PC-9 (cell line): Measurements from ENCODE around the gene PLPP6. TPM values are rescaled to one million over a fixed set of nuclear protein-coding genes. Genes with fewer than 3 reads are reported as not detected.

ENCODE experiments used
- BruUV-seq: library from RNA; stranded (reverse); fragments of 400-500 nt; replicated peaks from 2 replicates; lab custom pipeline; 2021; lab: Mats Ljungman, UMichigan
- CTCF ChIA-PET: fragments of 300-600 bp; sonication (Branson Sonifier 250); formaldehyde crosslinking; loops from one replicate; lab custom pipeline; 2022; ENCODE audit warnings: antibody characterized with exemption; lab: Charles Lee
- POLR2A ChIA-PET: fragments of 300-600 bp; sonication (Branson Sonifier 250); formaldehyde crosslinking; loops from one replicate; lab custom pipeline; 2022; ENCODE audit warnings: antibody characterized with exemption; ENCODE audit not compliant: unreplicated experiment; lab: Charles Lee
- DNase-seq, 2 experiments: peaks; one replicate each; pipeline versions ENCODE4 v3.0.0 to v3.0.0-alpha.2; 2015 to 2022; ENCODE audit warnings: mixed read lengths in 1 of 2
- H2AFZ ChIP-seq: fragments of 200-600 bp; sonication (generic); 2 replicates; pipeline ENCODE4 v1.8.1; 2017; ENCODE audit warnings: antibody characterized with exemption
- H3F3A ChIP-seq: fragments of 200-600 bp; sonication (generic); 2 replicates; pipeline ENCODE4 v1.8.1; 2017; ENCODE audit warnings: antibody characterized with exemption, mild to moderate bottlenecking, low read depth; ENCODE audit not compliant: insufficient read depth
- H3K27ac ChIP-seq: fragments of 200-600 bp; sonication (generic); 2 replicates; pipeline ENCODE4 v1.6.1; 2016; ENCODE audit warnings: mixed run types
- H3K27me3 ChIP-seq: fragments of 200-600 bp; sonication (generic); 2 replicates; pipeline ENCODE4 v1.6.1; 2016; ENCODE audit warnings: low read depth, mixed run types; ENCODE audit not compliant: insufficient read depth
- H3K36me3 ChIP-seq: fragments of 200-600 bp; sonication (generic); 2 replicates; pipeline ENCODE4 v1.6.1; 2016; ENCODE audit warnings: low read depth, mixed run types
- H3K4me1 ChIP-seq: fragments of 200-600 bp; sonication (generic); replicated peaks from 2 replicates; pipeline ENCODE4 v1.6.1; 2016; ENCODE audit warnings: mixed run types; ENCODE audit not compliant: insufficient read depth
- H3K4me2 ChIP-seq: fragments of 200-600 bp; sonication (generic); 2 replicates; pipeline ENCODE4 v1.6.1; 2017; ENCODE audit warnings: mixed run types
- H3K4me3 ChIP-seq: fragments of 200-600 bp; sonication (generic); 2 replicates; pipeline ENCODE4 v1.6.1; 2016; ENCODE audit warnings: mixed run types
- H3K79me2 ChIP-seq: fragments of 200-600 bp; sonication (generic); 2 replicates; pipeline ENCODE4 v1.6.1; 2017; ENCODE audit warnings: low read depth, mixed run types
- H3K9me2 ChIP-seq: fragments of 200-600 bp; sonication (generic); 2 replicates; pipeline ENCODE4 v1.8.1; 2017; ENCODE audit warnings: mild to moderate bottlenecking; ENCODE audit not compliant: insufficient read depth
- H3K9me3 ChIP-seq: fragments of 200-600 bp; sonication (generic); 2 replicates; pipeline ENCODE4 v1.8.1; 2016; ENCODE audit warnings: low read depth; ENCODE audit not compliant: insufficient read depth
- H4K20me1 ChIP-seq: fragments of 200-600 bp; sonication (generic); 2 replicates; pipeline ENCODE4 v1.8.1; 2017; ENCODE audit not compliant: insufficient read depth
- EZH2 ChIP-seq: fragments of 200-600 bp; sonication (generic); IDR thresholded peaks from 2 replicates; pipeline ENCODE4 v1.8.0; 2017; ENCODE audit warnings: antibody characterized with exemption, low read depth
- intact Hi-C: fragments of 100-400 bp; cut with micrococcal nuclease; formaldehyde crosslinking; loops from one replicate; pipeline ENCODE4 v1.10.0; 2022; ENCODE audit not compliant: unreplicated experiment
- total RNA-seq: library from RNA; stranded (reverse); gene quantifications from 2 replicates; pipeline ENCODE4 v1.2.3, GENCODE V29; 2021
- TF ChIP-seq, protein P1 (sequence below): fragments of 200-600 bp; sonication (generic); conservative IDR thresholded peaks from 2 replicates; pipeline ENCODE4 v1.6.1; 2017; ENCODE audit warnings: mixed run types, antibody characterized with exemption, mild to moderate bottlenecking, moderate library complexity

Gene PLPP6
- total RNA-seq, 1 experiment from 2014 or later, result 5.9 TPM

DNA sequence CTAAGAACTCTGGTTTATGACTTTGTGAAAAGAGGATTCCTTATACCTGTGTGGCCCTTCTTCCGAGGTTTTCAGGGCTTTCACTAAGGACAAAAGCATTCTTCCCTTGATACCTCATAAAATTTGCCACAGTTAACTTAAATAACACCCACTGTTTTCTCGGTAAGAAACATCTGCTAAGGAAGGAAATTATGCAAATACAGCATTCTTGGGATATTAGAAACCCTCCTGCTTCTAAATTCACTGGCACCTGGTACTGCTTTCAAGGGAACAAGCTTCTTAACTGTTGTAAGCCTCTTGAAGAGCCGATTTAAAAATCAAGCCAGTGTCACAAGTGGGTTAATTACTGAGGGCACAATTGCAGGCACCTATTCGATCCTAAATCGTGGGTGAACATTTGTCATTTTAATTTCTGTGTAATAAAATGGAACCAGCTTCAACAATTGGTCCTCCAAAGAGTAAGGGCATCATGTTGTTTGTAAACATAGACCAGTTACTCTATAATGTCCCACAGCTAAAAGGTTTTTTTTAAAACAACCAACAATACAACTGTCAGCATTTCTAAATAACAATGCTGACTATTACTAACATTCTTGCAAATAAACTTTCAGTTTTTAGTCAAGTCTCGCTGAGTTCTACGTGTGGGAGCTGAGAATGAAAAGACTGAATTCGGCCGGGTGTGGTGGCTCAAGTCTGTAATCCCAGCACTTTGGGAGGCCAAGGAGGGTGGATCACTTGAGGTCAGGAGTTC lies 52.3 kb downstream of the PLPP6 start:
- Histone ChIP-seq H3K36me3 (peaks cover 10% of the 10 kb centered on the region; the same call in 1 of the 2 replicates), H4K20me1 (no peaks in the 10 kb centered on the region), H3K4me3 (no peak overlapping the region), H3K27ac (no peak overlapping the region), H3K79me2 (no peaks in the 10 kb centered on the region), H3K9me2 (no peaks in the 10 kb centered on the region), H3K4me2 (no peak overlapping the region), H3K4me1 (no peaks in the 10 kb centered on the region), H3K27me3 (no peaks in the 10 kb centered on the region), H2AFZ (no peak overlapping the region), H3K9me3 (no peaks in the 10 kb centered on the region; the same call in 1 of the 2 replicates), H3F3A (peaks cover 11% of the 10 kb centered on the region; the same call in 1 of the 2 replicates)
- intact Hi-C loops, result no loop called here
- ChIA-PET CTCF (no interaction called here), POLR2A (no interaction called here)
- TF ChIP-seq EZH2, result no peak
- TF ChIP-seq, protein P1, sequence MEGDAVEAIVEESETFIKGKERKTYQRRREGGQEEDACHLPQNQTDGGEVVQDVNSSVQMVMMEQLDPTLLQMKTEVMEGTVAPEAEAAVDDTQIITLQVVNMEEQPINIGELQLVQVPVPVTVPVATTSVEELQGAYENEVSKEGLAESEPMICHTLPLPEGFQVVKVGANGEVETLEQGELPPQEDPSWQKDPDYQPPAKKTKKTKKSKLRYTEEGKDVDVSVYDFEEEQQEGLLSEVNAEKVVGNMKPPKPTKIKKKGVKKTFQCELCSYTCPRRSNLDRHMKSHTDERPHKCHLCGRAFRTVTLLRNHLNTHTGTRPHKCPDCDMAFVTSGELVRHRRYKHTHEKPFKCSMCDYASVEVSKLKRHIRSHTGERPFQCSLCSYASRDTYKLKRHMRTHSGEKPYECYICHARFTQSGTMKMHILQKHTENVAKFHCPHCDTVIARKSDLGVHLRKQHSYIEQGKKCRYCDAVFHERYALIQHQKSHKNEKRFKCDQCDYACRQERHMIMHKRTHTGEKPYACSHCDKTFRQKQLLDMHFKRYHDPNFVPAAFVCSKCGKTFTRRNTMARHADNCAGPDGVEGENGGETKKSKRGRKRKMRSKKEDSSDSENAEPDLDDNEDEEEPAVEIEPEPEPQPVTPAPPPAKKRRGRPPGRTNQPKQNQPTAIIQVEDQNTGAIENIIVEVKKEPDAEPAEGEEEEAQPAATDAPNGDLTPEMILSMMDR, result no peak
- BruUV-seq, result no TSS peak
- DNase-seq, result no peak

Other genes with a start within 250 kb of the PLPP6 start
- gene SLC1A1, start 171.8 kb upstream of the PLPP6 start, total RNA-seq, result 2.9 and 3.1 TPM in 2 replicates
- gene SPATA6L, start 4.2 kb downstream of the PLPP6 start, total RNA-seq, result 5.9 and 7.1 TPM in 2 replicates
- gene CDC37L1, start 17.3 kb downstream of the PLPP6 start, total RNA-seq, result 6.7 and 7.7 TPM in 2 replicates
- gene AK3, start 78.9 kb downstream of the PLPP6 start, total RNA-seq, result 34.0 and 36.2 TPM in 2 replicates
- 8.5 and 9.5 TPM in 2 replicates for gene RCL1, start 130.7 kb downstream of the PLPP6 start, total RNA-seq